ENCODE measurements around the gene SYT5.

Gene SYT5

GRCh38 chr19:55149078-55150003, 30.7 kb downstream of the SYT5 start, which contains the start of gene TNNT1:
TSS of gene TNNT1 (minus strand) at chr19:55149206. CDS start at chr19:55147157, 2,049 bp downstream.
- in situ Hi-C loops (cut with HindIII; ENCODE audit: low sequenced_read_pairs): no loop called here

GRCh38 chr19:55147545-55148251, 32.4 kb downstream of the SYT5 start:
- in situ Hi-C loops (cut with HindIII; ENCODE audit: low sequenced_read_pairs): no loop called here

- in situ Hi-C loops (cut with HindIII; ENCODE audit: low sequenced_read_pairs): no loop called here
These were observed 33.3 kb downstream of the SYT5 start for GRCh38 chr19:55146705-55147273.

GRCh38 chr19:55146078-55146704, 33.9 kb downstream of the SYT5 start:
- in situ Hi-C loops (cut with HindIII; ENCODE audit: low sequenced_read_pairs): no loop called here

GRCh38 chr19:55145232-55145631, 34.9 kb downstream of the SYT5 start:
- in situ Hi-C loops (cut with HindIII; ENCODE audit: low sequenced_read_pairs): no loop called here

- in situ Hi-C loops (cut with HindIII; ENCODE audit: low sequenced_read_pairs): no loop called here
These were observed 38.4 kb downstream of the SYT5 start for GRCh38 chr19:55141696-55142095.

- in situ Hi-C loops (cut with HindIII; ENCODE audit: low sequenced_read_pairs): no loop called here
These were observed 42.2 kb downstream of the SYT5 start for GRCh38 chr19:55137915-55138314.

- in situ Hi-C loops (cut with HindIII; ENCODE audit: low sequenced_read_pairs): no loop called here
These were observed 43.5 kb downstream of the SYT5 start for GRCh38 chr19:55136399-55137102.

- in situ Hi-C loops (cut with HindIII; ENCODE audit: low sequenced_read_pairs): no loop called here
These were observed 45.4 kb downstream of the SYT5 start for GRCh38 chr19:55134736-55135135.

- in situ Hi-C loops (cut with HindIII; ENCODE audit: low sequenced_read_pairs): no loop called here
These were observed 46.2 kb downstream of the SYT5 start for GRCh38 chr19:55133639-55134444.

- in situ Hi-C loops (cut with HindIII; ENCODE audit: low sequenced_read_pairs): no loop called here
These were observed 47.5 kb downstream of the SYT5 start for GRCh38 chr19:55132453-55133129.

- in situ Hi-C loops (cut with HindIII; ENCODE audit: low sequenced_read_pairs): no loop called here
These were observed 48.7 kb downstream of the SYT5 start for GRCh38 chr19:55131421-55131820.
